HG03108 (cell line): ENCODE data around the gene KMT2D.
"Not testable (repeated sequence)": the region's sequence is repeated elsewhere in the genome, so short reads cannot be mapped to it uniquely, and the experiment has no call there.

Source experiments
- ATAC-seq: cut with Tn5 transposase; IDR thresholded peaks from one replicate; pipeline ENCODE4 v1.9.1; 2021; ENCODE audit warnings: moderate library complexity; ENCODE audit not compliant: unreplicated experiment

The KMT2D gene

GRCh38 chr12:49089821-49090773, 29.5 kb upstream of the KMT2D start:
- ATAC-seq, result no peak

- ATAC-seq, result no peak
These were observed 28.3 kb upstream of the KMT2D start for GRCh38 chr12:49088932-49089330.

DNA sequence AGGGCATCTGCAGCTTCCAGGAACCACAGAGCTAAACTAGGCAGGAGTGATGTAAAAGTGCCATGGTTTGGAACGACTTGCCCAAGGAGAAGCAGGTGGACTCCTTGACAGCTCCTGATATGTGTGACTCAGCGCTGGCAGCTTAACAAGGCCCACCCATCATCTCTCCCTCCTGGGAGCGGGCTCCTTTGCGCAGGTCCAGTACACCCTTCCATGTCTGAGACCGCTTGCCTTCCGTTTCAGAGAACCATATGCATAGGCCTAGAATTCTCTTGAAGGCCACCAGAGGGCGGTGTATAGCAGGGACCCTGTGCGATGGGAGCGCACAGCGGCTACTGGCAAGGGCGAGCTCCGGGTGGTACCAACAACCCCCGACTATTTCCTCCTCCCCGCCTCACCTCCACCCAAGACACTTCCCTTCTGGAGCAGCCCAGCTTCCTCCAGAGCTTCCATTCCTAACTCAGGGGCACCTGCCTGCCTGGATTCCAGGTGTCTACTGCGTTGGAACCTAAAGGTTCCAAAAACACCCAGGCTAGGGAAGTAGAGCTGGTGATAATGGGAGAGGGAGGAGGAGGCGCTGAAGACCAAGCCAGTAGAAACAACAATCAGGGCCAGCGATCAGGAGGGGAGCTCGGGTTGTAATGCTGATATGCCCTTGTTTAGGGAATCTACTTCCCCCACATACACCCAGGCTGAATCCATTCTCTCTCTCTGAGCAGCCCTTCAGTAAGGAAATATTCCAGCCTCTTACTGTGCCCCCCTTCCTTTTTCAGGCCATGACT, 27.7 kb upstream of the KMT2D start:
- peak; percentile 70 for ATAC-seq

GRCh38 chr12:49086116-49086515, 25.5 kb upstream of the KMT2D start:
- ATAC-seq, result no peak

DNA sequence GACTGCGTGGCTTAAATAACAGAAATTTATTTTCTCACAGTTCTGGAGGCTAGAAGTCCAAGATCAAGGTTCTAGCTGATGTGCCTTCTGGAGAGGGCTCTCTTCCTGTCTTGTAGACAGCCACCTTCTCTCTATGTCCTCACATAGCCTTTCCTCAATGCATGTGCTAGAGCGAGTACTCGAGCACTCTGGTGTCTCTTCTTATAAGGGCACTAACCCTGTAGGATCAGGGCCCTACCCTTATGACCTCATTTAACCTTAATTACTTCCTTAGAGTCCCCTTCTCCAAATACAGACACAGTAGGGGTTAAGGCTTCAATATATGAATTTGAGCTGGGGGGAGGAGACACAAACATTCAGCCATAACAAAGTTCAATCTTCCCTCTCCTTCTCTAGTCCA, 23.8 kb upstream of the KMT2D start:
- ATAC-seq, result no peak

DNA sequence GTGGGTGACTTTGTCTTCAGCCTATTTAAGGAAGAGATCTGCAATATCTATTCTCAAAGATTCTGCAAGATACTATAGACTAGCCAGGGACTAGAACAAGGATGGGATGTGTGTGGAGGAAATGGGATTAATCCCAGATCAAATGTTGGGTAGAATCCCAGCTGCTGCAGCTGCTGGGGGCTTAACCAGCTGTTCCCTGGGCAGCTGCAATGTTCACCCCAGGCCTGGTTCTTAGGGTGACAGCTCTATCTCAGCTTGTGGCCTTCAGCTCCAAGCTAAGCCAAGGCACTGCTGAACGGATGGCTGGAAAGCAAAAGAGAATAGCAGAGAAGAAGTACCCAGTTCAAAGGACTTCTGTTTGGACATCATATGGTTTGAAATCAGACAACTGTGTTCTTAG, 19.2 kb upstream of the KMT2D start:
- ATAC-seq, result no peak

DNA sequence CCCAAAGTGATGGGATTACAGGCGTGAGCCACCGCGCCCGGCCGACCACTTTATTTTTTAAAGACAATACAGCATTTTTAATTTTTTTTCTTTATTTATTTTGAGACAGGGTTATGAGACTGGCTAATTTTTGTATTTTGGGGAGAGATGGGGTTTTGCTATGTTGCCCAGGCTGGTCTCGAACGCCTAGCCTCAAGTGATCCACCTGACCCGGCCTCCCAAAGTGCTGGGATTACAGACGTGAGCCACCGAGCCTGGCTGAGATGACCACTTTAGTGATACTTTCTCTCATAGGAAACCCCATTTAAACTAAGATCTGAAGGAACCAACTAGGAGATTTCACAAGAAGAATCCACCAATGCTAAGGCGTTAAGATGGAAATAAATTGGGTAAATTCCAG, 10.4 kb upstream of the KMT2D start:
- no peak for ATAC-seq

DNA sequence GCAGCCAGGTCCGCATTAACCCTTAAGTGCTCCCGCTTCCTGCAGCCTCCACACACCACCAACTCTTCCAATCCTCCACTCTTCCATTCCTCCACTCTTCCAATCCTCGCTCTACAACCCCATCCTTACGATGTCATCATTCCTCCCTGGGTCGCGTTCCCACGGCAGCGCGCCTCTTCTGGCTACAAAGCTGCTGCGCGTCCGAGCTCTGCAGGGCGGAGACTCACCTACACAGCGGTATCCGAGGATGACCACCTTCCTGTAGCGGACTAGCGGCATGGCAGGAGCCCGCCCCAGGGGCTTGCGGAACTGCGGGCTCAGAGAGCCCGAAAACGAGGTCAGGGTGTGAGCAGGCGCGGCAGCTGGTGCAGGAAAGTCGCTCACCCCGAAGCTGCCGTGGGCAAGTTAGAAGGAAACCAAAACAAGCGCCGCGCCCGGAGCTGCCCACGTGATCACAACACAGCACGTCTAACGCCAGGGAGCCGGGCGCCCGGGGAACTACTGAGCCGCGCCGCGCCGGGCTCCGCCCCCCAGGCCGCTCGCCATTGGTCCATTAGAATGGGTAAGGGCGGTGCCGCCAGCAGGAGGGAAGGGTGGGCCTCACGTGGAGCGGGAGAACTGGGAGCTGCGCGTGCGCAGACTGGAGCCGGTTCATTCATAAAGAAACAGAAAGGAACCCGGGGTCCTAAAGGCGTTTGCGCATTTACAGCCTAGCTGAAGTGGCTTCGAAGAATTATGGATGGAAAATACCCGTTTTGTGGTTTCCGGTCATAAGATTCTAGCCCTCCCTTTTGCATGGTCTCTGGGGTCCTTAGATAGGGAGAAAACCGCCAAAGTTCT, 9.1 kb upstream of the KMT2D start, which contains the start of gene RHEBL1:
TSS of gene RHEBL1 (minus strand) at position 473 of the 840 bp plus-strand sequence. CDS start at position 279, 194 bp downstream.
- peak; percentile 97 for ATAC-seq

DNA sequence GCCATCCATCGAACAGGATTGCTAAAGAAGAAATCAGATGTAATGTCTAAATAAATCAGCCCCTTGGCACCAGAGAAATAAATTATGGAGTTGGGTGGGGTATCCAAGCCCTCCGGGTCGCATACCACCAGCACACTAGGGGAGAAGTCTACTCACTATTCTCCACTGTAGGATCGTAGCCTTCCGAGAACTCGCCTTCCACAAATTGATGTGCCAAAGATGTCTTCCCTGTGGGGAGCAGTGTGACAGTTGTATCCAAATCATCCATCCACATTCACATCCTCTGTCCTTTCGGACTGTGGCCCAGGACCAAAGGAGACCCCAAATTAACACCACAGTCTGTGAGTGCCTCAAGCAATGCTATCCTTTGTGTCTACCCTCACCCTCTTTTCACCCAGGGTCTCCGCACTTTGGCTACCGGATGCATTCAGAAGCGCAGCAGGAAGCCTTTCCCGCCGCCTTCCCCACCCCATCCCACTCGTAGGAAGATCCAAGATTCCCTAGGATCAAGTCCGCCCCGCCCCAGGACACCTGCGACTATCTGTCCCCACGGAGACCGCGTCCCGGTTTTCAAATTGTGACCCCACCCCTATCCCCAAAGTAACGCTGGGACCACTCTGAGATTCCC, 8.4 kb upstream of the KMT2D start:
- ATAC-seq, result no peak

DNA sequence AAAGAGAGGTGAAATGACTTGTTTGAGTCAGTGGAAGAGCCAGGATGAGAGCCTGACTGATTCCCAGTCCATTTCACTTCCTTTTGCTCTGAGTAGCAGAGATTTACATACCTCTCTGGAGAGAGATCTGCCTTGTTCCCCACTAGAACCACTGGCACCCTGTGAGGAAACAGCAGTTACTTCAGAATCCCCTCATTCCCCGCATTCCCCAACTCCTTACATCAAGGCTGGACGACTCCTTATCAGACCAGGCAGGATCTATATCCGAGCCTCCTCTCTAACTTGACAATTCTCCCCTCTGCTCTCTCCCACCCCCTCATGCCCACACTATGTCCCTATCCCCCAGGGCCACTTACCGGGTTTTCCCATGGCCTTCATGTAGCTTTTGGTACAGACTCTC, 5.5 kb upstream of the KMT2D start:
- no peak for ATAC-seq

- ATAC-seq, result no peak
These were observed 4.2 kb upstream of the KMT2D start for GRCh38 chr12:49064767-49065152.

GRCh38 chr12:49061916-49062315, 1.3 kb upstream of the KMT2D start:
- not testable (repeated sequence) for ATAC-seq

GRCh38 chr12:49061157-49061650, 610 bp upstream of the KMT2D start:
- ATAC-seq, result no peak

DNA sequence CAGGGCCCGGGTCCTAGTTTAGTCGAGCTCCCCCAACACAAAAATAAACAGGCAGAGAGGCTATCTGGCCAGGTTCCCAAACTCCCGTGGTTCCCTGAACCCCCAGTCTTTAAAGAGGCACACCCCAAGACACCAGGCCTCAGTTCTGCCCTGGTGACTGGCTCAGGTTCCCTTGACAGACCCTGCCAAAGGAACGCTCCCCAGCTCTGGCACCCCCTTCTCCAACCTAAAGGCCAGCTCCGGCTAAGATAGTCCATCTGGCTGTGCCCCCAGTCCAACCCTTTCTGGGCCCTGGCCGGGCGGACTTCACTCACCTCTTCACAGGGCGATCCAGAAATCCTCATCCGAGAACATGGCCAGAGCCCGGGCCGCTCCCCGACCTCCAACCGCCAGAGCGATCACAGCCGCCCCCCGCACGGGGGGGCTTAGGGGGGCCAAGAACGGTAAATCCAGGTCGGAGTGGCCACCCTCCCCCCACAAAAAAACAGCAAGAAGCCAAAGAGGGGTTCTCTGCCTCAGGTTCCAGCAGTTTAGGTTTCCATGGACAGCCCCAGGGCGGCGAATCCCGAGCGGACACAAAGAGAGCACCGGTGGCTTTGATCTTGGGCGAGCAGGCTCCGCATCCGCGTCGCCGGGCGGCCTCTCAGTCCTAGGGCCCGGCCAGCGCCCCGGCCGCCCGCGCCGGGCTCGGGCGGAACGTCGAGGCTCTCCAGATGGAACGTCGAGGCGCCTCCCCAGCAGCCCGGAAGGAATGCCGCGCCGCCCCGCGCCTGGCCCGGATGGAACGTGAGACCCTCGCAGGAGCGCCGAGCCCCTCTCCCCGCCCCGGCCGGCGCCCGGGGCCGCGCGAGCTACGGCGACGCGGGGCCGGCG, 1.1 kb downstream of the KMT2D start:
- peak; percentile 8 for ATAC-seq

DNA sequence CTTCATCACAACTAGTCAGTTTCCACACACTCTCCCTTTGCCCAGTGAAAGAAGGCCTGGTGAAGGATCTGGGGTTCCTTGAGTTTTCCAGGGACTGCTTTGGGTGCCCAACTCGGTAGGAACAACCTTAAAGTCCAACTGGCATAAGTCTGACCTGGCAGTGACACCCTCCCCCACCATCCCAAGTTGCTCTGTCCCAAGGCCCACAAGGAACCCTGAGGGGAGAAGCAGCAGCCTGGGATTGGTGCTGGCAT, 1.6 kb downstream of the KMT2D start:
- no peak for ATAC-seq

GRCh38 chr12:49058366-49059044, 2.1 kb downstream of the KMT2D start:
- no peak for ATAC-seq

DNA sequence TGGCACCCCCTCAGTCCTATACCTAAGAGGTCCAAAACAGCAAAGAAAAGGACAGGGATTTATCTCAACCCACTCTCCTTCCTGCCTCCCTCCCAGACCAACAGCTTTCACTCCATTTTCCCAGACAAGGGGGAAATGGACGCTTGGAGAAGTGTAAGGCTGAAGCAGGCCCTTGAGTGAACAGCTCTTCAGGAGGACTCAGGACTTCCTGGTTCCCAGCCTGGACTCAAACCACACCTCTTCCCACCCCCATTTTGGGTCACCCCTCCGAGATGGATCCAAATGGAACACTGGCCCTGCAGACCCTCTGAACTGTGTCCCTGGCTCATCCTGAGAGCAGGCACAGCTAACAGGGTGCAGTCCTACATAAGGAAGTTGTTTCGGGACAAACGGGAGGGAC, 2.7 kb downstream of the KMT2D start:
- ATAC-seq, result no peak

- ATAC-seq, result peak; percentile 48
These were observed 4.4 kb downstream of the KMT2D start for GRCh38 chr12:49055978-49056754.
